Measurements from ENCODE around the gene TBC1D30. TPM values are rescaled to one million over a fixed set of nuclear protein-coding genes. Genes with fewer than 3 reads are reported as not detected.

The TBC1D30 gene
- total and polyA plus RNA-seq, 9 of the 15 experiments (the other 6 are each of a cell fraction or from before 2014, with no cell fraction given) = 0.07 to 0.55 (median 0.20) TPM; not detected in 1

GRCh38 chr12:64900540-64900939, 76.1 kb downstream of the TBC1D30 start (continued):
- TF ChIP-seq, protein P1, sequence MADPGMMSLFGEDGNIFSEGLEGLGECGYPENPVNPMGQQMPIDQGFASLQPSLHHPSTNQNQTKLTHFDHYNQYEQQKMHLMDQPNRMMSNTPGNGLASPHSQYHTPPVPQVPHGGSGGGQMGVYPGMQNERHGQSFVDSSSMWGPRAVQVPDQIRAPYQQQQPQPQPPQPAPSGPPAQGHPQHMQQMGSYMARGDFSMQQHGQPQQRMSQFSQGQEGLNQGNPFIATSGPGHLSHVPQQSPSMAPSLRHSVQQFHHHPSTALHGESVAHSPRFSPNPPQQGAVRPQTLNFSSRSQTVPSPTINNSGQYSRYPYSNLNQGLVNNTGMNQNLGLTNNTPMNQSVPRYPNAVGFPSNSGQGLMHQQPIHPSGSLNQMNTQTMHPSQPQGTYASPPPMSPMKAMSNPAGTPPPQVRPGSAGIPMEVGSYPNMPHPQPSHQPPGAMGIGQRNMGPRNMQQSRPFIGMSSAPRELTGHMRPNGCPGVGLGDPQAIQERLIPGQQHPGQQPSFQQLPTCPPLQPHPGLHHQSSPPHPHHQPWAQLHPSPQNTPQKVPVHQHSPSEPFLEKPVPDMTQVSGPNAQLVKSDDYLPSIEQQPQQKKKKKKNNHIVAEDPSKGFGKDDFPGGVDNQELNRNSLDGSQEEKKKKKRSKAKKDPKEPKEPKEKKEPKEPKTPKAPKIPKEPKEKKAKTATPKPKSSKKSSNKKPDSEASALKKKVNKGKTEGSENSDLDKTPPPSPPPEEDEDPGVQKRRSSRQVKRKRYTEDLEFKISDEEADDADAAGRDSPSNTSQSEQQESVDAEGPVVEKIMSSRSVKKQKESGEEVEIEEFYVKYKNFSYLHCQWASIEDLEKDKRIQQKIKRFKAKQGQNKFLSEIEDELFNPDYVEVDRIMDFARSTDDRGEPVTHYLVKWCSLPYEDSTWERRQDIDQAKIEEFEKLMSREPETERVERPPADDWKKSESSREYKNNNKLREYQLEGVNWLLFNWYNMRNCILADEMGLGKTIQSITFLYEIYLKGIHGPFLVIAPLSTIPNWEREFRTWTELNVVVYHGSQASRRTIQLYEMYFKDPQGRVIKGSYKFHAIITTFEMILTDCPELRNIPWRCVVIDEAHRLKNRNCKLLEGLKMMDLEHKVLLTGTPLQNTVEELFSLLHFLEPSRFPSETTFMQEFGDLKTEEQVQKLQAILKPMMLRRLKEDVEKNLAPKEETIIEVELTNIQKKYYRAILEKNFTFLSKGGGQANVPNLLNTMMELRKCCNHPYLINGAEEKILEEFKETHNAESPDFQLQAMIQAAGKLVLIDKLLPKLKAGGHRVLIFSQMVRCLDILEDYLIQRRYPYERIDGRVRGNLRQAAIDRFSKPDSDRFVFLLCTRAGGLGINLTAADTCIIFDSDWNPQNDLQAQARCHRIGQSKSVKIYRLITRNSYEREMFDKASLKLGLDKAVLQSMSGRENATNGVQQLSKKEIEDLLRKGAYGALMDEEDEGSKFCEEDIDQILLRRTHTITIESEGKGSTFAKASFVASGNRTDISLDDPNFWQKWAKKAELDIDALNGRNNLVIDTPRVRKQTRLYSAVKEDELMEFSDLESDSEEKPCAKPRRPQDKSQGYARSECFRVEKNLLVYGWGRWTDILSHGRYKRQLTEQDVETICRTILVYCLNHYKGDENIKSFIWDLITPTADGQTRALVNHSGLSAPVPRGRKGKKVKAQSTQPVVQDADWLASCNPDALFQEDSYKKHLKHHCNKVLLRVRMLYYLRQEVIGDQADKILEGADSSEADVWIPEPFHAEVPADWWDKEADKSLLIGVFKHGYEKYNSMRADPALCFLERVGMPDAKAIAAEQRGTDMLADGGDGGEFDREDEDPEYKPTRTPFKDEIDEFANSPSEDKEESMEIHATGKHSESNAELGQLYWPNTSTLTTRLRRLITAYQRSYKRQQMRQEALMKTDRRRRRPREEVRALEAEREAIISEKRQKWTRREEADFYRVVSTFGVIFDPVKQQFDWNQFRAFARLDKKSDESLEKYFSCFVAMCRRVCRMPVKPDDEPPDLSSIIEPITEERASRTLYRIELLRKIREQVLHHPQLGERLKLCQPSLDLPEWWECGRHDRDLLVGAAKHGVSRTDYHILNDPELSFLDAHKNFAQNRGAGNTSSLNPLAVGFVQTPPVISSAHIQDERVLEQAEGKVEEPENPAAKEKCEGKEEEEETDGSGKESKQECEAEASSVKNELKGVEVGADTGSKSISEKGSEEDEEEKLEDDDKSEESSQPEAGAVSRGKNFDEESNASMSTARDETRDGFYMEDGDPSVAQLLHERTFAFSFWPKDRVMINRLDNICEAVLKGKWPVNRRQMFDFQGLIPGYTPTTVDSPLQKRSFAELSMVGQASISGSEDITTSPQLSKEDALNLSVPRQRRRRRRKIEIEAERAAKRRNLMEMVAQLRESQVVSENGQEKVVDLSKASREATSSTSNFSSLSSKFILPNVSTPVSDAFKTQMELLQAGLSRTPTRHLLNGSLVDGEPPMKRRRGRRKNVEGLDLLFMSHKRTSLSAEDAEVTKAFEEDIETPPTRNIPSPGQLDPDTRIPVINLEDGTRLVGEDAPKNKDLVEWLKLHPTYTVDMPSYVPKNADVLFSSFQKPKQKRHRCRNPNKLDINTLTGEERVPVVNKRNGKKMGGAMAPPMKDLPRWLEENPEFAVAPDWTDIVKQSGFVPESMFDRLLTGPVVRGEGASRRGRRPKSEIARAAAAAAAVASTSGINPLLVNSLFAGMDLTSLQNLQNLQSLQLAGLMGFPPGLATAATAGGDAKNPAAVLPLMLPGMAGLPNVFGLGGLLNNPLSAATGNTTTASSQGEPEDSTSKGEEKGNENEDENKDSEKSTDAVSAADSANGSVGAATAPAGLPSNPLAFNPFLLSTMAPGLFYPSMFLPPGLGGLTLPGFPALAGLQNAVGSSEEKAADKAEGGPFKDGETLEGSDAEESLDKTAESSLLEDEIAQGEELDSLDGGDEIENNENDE (IDR thresholded peaks at IDR 0.05; ENCODE audit: low read depth, low read length) = no peak
- TF ChIP-seq ZKSCAN8 (CRISPR knock-in tag; IDR thresholded peaks at IDR 0.05) (no peak), FOXA1 (IDR thresholded peaks at IDR 0.05; ENCODE audit: borderline replicate concordance) (no peak), ZNF277 (CRISPR knock-in tag; IDR thresholded peaks at IDR 0.05; ENCODE audit: borderline replicate concordance) (no peak), CREB1 (IDR thresholded peaks at IDR 0.05) (no peak), CREB1 (CRISPR knock-in tag; IDR thresholded peaks at IDR 0.05) (no peak), CEBPG (CRISPR knock-in tag; IDR thresholded peaks at IDR 0.05) (no peak), CEBPG (tag; conservative IDR thresholded peaks at IDR 0.05 in 1 of 2, IDR thresholded peaks at IDR 0.05 in 1 of 2) (no peak), STAT5B (CRISPR knock-in tag; IDR thresholded peaks at IDR 0.05) (no peak)
